Choroid plexus epithelial cell (primary cell): ENCODE results near the gene LCE3D.
"Not testable (repeated sequence)": the region's sequence is repeated elsewhere in the genome, so short reads cannot be mapped to it uniquely, and the experiment has no call there.

Source experiments
- DNase-seq: peaks from one replicate; pipeline ENCODE4 v3.0.0-alpha.2; 2010; ENCODE audit warnings: low read depth
- H3K4me3 ChIP-seq: 2 replicates; pipeline ENCODE4 v1.5.1; 2011; ENCODE audit warnings: low read depth, mild to moderate bottlenecking, control low read depth, low read length, moderate library complexity
- CTCF ChIP-seq: conservative IDR thresholded peaks from 2 replicates; pipeline ENCODE4 v1.5.1; 2011; ENCODE audit warnings: low read depth, mild to moderate bottlenecking, control low read depth, inconsistent platforms, low read length, moderate library complexity

Gene LCE3D

GRCh38 chr1:152565115-152565514 lies 15.2 kb downstream of the LCE3D start:
- TF ChIP-seq CTCF, result no peak
- DNase-seq, result no peak
- H3K4me3 ChIP-seq, result no peak overlapping the region

GRCh38 chr1:152548358-152548757 lies 32.0 kb downstream of the LCE3D start:
- H3K4me3 ChIP-seq, DNase-seq: not testable (repeated sequence)

- TF ChIP-seq CTCF, result no peak
- H3K4me3 ChIP-seq, result no peak overlapping the region
- no peak for DNase-seq
Measured at GRCh38 chr1:152546704-152547103, 33.6 kb downstream of the LCE3D start.

- DNase-seq, result no peak
- H3K4me3 ChIP-seq, result no peak overlapping the region
- peak; percentile 2 for TF ChIP-seq CTCF
Measured at GRCh38 chr1:152543820-152544219, 36.5 kb downstream of the LCE3D start.

GRCh38 chr1:152539901-152540300 lies 40.4 kb downstream of the LCE3D start:
- no peak for DNase-seq
- no peak for TF ChIP-seq CTCF
- H3K4me3 ChIP-seq, result no peak overlapping the region

- H3K4me3 ChIP-seq, result no peak overlapping the region
- no peak for TF ChIP-seq CTCF
- DNase-seq, result no peak
Measured at GRCh38 chr1:152537496-152537895, 42.8 kb downstream of the LCE3D start.

- DNase-seq, result no peak
- TF ChIP-seq CTCF, result no peak
- no peak overlapping the region for H3K4me3 ChIP-seq
Measured at GRCh38 chr1:152535774-152536173, 44.5 kb downstream of the LCE3D start.
